IPS-NIHi7 (cell line): ENCODE results near the gene RASSF1.
"Not testable (repeated sequence)": the region's sequence is repeated elsewhere in the genome, so short reads cannot be mapped to it uniquely, and the experiment has no call there.

Experiments used
- DNase-seq: peaks from one replicate; pipeline ENCODE4 v3.0.0; 2012; ENCODE audit warnings: mixed read lengths; ENCODE audit errors: extremely low spot score

Gene RASSF1

DNA sequence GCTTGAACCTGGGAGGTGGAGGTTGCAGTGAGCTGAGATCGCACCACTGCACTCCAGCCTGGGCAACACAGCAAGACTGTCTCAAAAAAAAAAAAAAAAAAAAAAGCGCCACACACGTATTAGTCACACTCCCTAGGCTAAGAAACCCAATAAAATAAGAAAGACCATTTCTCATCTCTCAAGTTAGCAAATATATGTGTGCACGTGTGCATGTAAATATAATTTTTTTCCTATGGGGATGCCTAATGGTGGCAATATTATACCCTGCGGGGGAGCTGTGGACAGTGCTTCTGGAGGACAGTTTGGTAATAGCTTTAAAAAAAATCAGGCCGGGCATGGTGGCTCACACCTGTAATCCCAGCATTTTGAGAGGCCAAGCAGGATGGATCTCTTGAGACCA, 56.5 kb downstream of the RASSF1 start:
- not testable (repeated sequence) for DNase-seq
